Measurements from ENCODE around the gene KLF7.

GRCh38 chr2:207139552-207139951 is 26.2 kb downstream of the KLF7 start:
- TF ChIP-seq NR0B1 (IDR thresholded peaks at IDR 0.05; ENCODE audit: partially characterized antibody) (no peak), FOXA3 (CRISPR knock-in tag; conservative IDR thresholded peaks at IDR 0.05 in 1 of 2, IDR thresholded peaks at IDR 0.05 in 1 of 2) (no peak), MTF1 (CRISPR knock-in tag; IDR thresholded peaks at IDR 0.05; ENCODE audit: borderline replicate concordance) (no peak), RAD21 (CRISPR knock-in tag; conservative IDR thresholded peaks at IDR 0.05 in 1 of 2, IDR thresholded peaks at IDR 0.05 in 1 of 2) (no peak), EZH2 (IDR thresholded peaks at IDR 0.05; ENCODE audit: borderline replicate concordance, low read depth, low read length) (no peak), CTCF (IDR thresholded peaks at IDR 0.05 in 2 of 3, conservative IDR thresholded peaks at IDR 0.05 in 1 of 3; ENCODE audit: insufficient read depth in 2 of 3, low read depth in 1 of 3, low read length in 3 of 3) (no peak)
- TF ChIP-seq, protein P1, sequence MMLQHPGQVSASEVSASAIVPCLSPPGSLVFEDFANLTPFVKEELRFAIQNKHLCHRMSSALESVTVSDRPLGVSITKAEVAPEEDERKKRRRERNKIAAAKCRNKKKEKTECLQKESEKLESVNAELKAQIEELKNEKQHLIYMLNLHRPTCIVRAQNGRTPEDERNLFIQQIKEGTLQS (IDR thresholded peaks at IDR 0.05), result no peak
- TF ChIP-seq, protein P1 (CRISPR knock-in tag; conservative IDR thresholded peaks at IDR 0.05), result no peak
- TF ChIP-seq, protein P2, sequence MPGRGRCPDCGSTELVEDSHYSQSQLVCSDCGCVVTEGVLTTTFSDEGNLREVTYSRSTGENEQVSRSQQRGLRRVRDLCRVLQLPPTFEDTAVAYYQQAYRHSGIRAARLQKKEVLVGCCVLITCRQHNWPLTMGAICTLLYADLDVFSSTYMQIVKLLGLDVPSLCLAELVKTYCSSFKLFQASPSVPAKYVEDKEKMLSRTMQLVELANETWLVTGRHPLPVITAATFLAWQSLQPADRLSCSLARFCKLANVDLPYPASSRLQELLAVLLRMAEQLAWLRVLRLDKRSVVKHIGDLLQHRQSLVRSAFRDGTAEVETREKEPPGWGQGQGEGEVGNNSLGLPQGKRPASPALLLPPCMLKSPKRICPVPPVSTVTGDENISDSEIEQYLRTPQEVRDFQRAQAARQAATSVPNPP (IDR thresholded peaks at IDR 0.05; ENCODE audit: borderline replicate concordance, insufficient read depth, insufficient read length), result no peak
